Stimulated activated CD4-positive, alpha-beta T cell treated with anti-CD3 and anti-CD28 coated beads, Interleukin-1b, Interleukin-23, amount 100 ng/mL, for 1 hour (primary cell): Measurements from ENCODE around the gene CSNK1D.

Experiments
- DNase-seq, 2 donors: peaks; one replicate each; pipeline ENCODE4 v3.0.0-alpha.2; 2020; ENCODE audit warnings: low read depth in 2 of 2

The CSNK1D gene

DNA sequence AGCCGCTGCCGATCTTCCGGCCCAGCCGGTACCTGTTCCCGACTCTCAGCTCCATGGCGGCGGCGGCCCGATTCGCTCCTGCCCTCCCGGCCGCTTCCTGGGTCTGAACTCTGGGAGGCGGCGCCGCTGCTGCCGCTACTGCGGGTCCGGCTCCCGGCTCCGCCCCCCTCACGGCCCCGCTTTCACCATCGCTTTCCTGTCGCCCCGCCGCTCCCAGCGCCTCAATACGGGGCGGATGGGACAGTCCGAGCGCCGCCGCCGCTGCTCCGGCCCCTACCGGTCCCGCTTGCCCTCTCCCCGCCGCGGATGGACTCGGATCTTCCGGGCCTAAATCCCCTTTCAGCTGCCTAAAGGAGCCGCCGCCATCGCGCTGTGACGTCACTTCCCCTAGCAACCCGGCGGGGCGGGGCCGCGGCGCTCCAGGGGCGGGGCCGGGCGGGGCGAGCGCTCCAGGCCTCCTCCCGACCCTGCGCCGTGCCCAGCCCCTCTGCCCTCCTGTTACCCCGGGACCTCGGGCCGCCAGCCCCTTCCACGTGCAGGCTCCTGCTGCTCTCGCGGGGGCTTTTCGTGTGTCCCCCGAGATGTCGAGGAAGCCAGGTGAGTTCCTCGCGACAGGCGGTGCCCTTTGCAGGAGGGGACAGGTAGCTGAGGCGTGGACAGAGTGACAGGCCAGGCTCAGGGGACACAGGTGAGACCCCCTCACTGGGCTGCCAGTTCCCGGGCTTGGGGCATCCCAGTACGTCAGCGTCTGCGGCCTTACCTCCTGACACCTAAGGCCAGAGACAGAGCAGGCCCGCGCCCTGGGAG is at the start of gene CSNK1D:
Gene CSNK1D, minus strand, starts transcription at position 374 of the 807 bp plus-strand sequence. Its CDS starts 319 bp downstream, at position 55.
- DNase-seq = peak; percentile 85 to 91

DNA sequence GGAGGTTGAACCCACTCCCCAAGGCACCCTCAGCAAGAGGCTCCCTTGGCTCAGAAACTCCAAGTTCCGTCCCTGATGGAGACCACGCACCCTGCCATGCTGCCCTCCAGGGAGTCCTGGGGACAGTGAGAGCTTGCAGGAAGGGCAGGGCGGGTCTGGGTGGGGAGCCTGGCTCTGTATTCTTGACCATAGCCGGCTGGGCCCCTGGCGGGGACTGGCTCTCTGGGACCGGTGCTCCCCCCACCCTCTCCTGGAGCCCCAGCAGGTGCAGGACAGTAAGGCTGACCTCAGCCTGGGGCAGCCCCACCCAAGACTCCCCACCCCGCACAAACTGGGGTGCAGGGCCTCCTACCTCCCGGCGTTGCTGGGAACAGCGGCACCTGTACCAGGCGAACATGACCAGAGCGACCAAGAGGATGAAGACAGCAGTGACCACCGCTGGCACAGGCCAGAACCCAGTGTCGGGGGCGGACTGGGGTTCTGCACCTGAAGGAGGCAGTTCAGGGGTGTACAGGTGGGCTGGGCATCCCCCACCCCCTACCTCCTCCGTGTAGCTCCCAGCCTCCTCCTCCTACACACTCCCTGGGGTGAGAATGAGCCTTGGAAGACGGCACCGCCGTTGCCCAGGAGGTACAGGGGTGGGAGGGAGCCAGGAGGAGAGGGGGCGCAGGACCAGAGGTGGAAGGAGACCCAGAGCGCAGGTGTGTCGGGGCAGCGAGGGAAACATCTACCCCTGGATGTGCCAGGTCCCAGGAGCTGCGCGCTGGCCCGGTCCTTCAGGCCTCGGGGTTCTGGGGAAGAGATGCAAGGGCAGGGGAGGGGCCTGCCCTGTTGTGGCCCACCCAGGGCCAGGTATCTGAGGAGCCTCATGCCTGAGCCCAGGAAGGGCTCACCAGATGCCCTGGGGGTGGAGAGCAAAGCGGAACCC is 49.3 kb upstream of the CSNK1D start:
- no peak for DNase-seq

DNA sequence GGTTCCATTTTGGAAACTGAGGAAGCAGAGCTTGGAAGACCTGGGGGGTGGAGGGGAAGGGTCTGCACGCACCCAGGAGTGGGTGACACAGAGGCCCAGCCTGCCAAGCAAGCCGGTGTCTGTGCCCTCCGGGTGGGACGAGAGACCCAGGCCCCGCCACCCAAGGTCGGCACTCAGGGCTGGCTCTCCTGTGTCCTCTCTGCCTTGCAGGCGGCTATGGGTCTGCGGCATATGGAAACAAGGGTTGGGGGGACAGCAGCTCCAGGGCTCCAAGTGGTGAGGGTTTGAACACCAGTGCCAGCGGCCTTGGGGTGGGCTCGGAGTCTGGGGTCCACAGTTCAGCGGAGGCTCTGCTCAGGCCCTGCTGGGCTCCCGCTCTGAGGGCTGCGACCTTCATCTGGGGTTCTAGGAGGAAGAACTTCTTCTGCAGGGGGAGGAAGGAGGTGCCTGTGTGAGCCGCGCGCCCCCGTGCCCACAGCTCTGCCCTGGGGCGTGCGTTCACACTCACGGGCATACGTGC is 48.5 kb upstream of the CSNK1D start:
- no peak for DNase-seq

DNA sequence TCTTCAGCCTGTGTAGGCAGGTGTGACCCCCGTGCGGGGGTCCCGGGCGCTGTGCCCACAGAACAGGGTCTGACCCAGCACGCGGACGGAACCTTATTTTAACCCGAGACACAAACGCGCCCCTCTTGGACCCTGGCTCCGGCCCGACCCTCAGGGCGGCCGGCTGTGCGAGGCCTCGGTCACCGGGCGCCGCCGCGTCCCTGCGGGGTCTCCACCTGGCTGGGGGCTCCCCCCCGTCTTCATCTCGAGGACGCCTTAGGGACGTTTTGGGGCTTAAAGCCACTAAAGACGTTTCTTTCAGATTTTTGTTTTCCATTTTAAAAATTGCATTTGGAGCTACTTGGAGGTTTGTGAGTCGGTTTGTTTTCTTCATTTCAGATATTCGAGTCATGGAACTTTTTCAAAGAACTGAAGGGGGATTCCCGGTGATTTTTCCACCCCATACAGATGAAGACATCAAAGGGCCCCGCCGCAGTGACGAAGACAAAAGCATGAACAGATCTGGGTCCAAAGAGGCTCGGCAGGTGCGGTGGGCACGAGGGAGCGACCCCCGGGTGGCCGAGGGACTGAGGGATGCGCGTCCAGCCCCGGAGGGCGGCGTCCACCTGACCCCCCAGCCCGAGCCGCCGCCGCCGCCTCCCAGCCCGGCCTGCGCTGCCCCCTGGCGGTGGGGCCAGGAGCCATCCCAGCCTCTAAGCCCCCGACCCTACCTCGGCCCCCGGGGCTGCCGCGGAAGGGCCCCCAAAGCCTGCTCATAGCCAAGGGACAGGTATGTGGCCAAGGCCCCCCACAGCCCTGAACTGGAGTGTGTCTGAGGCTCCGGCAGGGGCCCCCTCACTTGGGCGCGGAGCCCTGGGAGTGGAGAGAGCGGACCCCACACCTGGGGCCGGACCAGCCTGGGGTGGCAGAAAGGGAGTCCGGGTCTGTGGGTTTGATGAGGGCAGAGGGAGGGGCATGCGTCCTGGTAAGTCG is 47.7 kb upstream of the CSNK1D start:
- peak; percentile 57 to 64 for DNase-seq

DNA sequence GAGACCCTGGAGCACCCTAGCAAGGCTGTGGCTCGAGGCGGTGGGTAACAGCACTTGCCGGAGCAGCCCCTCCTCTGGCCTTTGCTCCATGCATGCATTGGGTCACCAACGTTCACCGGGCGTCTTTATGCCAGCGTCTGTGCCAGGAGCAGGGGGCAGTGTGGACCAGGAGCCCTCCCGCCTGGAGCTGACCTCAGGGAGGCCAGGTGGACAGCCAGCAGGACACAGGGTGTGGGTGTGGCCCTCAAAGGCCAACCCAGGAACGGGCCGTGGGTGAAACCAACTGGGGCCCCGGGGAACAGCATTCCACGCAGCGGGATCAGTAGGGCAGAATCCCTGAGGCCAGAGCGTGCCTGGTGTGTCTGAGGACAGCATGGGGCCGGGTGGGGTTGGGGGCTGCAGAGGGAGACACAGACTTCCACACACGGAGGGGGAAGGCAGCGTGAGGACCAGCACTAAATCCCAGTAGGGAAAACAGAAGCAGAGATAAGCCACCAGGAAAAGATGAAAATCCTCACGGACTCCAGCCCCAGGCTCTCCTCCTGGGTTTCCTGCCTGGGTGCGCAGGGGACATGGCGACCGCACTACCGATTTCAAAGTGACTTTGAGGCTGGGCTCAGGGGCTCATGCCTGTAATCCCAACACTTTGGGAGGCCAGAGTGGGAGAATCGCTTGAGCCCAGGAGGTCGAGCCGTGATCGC is 46.8 kb upstream of the CSNK1D start:
- DNase-seq = no peak

DNA sequence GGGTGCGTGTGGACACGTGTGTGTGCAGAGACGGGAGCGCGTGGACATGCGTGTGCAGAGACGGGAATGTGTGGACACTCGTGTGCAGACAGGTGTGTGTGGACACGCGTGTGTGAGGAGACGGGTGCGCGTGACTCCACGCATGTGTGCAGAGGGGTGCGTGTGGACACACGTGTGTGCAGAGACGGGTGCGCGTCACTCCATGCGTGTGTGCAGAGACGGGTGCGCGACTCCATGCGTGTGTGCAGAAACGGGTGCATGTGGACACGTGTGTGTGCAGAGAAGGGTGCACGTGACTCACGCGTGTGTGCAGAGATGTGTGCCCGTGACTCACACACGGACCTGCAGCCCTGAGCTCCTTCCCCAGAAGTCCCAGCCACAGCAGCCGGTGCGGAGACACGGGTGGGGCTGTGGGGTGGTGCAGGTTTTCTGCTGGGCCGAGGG is 46.1 kb upstream of the CSNK1D start:
- no peak for DNase-seq

DNA sequence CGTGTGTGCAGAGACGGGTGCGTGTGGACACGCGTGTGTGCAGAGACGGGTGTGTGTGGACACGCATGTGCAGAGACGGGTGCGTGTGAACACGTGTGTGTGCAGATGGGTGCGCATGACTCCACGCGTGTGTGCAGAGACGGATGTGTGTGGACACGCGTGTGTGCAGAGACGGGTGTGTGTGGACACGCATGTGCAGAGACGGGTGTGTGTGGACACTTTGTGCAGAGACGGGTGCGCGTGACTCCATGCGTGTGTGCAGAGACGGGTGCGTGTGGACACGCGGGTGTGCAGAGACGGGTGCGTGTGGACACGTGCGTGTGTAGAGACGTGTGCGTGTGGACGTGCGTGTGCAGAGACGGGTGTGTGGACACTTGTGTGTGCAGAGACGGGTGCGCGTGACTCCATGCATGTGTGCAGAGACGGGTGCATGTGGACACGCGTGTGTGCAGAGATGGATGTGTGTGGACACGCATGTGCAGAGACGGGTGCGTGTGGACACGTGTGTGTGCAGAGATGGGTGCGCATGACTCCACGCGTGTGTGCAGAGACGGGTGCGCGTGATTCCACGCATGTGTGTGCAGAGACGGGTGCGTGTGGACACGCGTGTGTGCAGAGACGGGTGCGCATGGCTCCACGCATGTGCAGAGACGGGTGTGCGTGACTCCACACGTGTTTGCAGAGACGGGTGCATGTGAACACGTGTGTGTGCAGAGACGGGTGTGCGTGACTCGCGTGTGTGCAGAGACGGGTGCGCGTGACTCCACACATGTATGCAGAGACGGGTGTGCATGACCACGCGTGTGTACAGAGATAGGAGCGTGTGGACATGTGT is 45.5 kb upstream of the CSNK1D start:
- DNase-seq = no peak

DNA sequence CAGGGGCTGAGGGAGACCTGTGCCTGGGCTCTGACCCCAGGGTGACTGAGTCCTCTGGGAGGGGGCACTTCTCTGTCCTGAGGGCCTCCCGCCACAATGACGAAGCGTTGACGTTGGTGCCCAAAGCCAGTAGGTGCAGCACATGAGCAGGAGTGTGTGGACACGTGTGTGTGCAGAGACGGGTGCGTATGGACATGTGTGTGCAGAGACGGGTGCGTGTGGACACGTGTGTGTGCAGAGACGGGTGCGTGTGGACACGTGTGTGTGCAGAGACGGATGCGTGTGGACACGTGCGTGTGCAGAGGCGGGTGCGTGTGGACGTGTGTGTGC is 44.6 kb upstream of the CSNK1D start:
- DNase-seq = no peak

DNA sequence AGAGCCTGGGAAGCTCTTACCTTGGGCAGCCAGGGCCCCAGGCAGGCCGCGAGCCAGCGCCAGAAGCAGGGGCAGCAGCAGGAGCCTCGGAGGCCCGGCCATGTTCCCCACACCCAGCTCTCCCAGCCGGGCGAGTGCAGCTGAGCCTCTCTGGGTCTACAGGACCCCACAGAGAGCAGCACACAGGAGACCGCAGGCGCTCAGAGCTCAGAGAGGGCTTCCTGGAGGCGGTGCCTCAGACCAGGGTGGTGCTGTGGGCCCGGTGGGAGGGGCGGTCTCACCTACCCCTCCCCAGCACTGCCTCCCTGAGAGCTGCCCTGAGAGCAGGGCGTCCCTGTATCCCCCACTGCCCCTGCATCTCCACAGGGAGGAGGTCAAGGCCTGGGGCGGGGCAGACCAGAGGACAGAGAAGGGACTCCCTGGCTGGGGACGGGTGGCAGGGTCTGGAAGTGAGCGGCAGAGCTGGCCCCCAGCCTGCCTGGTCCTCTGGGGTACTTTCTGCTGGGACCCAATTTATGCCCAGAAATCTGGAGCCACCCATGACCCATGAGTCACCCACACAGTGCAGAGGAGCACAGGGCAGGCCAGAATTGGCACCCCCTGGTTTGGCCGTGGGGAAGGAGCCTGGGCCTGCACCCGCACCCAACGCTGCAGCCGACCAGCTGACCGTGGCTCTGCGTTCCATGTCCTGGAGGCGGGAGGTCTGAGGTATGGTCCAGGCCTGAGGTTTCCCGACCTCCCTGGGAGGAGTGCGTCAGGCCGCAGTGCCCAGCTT is 44.1 kb upstream of the CSNK1D start, which contains the start of gene CD7:
Gene CD7, minus strand, starts transcription at position 215 of the 775 bp plus-strand sequence. Its CDS starts 113 bp downstream, at position 102.
- peak in 1 of 2 donors; percentile 39 for DNase-seq

DNA sequence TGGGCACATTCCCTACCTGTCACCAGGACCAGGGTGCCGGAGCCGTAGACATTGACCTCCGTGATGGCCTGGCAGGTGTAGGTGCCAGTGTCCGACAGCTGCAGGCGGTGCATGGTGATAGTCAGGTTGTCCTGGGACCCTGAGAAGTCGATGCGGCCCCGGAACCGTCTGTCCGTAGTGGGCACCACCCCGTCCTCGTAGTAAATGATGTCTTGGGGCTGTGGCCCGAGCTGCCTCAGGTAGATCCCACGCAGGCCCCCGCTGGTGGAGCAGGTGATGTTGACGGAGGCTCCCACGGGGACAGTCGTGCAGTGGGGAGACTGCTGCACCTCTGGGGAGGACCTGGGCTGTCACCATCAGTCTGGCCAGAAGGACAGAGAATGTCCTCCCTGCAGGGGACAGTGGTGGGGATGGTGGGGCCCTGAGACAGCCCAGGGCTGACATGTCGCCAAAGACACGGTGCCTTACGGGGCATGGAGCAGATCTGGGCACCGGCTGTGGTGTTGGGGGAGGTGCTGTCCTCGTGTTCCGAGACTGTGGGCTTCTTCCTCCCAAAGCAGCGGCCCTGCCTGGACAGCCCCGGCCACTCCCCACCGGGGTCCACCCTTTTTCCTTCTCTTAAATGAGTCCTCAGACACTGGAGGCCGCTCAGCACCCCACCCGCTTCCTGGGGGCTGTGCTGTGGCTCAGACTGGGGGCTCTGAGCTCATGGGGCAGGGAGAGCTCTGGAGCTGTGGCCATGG is 43.3 kb upstream of the CSNK1D start:
- DNase-seq = no peak

DNA sequence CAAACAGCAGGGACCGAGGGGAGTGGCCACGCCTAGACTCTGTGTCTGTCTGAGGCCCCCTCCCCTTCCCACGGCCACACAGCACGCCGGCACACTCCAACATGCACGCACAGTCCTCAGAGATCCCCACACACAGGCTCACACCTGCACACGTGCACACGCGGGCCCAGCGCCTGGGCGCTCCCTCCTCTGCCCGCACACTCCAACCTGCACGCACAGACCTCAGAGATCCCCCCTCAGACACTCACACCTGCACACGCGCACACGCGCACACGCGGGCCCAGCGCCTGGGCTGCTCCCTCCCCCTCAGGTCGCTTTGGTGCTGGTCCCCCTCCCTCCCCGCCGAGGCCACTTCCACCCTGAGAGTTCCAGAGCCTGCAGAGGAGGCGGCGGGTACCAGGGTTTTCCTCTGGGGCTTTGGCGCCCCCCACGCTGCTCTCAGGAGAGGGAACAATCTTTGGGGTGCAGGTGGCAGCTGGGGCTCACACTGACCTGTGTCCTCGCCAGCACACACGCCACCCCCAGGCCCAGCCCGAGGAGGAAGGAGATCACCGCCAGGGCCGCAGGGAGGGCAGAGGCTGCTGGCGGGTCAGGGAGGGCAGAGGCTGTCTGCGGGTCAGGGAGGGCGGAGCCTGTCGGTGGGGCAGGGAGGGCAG is 42.3 kb upstream of the CSNK1D start:
- no peak for DNase-seq

DNA sequence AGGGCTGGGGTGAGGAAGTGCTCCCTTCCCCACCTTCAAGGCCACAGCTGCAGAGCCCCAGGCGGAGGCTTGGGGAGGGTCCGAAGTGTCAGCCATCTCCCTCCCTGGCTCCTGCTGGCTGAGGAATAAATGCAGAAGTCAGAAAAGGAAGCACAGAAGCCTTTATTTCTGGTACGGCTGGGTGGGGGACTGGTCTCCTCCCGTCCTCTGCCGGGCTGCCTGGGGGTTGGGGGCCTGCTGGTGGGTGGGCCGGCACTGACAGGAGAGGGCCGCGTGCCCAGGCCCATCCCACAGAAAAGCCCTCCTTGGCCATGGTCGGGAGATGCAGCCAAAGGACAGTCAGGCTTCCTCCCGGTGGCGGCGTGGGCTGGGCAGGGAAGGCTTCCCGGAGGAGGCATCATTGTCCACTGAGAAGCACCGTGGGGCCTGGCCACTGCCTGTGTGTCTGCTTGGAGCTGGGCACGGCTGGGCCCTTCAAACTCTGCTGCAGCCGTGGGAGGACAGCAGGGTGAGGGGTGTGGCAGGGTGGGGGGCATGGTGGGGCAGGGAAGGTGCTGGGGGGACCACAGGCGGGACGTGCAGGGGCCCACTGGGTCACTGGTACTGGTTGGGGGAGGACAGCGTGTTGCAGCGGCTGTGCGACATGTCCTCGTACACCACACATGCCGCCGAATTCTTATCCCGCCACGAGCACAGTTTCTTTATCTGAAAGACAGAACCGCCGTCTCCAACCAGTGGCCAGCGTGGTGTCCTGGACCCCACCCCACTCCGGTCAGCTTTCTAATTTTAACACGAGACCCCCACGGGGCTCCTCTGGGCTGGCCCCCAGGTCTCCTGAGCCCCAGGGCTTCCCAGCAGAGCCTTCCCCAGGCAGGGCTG is 41.5 kb upstream of the CSNK1D start:
- no peak for DNase-seq

DNA sequence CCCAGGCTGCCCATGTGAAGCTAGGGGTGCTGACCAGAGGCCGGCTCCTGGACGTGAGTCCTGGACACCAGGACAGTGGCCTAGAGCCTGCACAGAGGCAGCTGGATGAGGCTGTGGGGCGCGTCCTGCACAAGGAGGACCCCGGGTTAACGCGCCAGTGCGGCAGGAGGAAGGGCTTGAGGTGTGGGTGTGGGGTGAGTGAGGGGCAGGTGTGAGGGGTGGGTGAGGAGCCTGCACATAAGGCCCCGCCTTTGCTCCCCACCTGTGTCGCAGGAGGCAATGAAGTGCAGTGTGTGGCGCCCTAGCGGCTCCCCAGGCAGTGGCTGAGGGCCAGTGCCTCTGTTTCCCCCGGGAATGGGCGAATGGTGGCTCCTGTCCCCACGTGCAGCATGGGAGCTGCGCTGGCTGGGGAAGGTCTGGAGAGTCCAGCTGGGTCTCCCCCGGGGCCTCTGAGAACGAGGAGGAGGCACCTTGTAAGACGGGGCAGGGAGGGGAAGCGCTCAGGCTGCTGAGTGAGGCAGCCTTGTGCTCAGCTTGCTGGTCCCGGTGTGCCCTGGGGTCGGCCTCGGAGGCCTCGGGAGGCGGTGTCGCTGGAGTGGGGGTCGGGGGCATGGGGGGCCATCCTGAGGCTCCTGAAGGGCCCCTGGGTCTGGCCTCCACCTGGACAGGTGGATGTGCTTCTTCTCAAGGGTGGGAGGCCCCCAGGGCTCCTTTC is 40.7 kb upstream of the CSNK1D start:
- DNase-seq = no peak

DNA sequence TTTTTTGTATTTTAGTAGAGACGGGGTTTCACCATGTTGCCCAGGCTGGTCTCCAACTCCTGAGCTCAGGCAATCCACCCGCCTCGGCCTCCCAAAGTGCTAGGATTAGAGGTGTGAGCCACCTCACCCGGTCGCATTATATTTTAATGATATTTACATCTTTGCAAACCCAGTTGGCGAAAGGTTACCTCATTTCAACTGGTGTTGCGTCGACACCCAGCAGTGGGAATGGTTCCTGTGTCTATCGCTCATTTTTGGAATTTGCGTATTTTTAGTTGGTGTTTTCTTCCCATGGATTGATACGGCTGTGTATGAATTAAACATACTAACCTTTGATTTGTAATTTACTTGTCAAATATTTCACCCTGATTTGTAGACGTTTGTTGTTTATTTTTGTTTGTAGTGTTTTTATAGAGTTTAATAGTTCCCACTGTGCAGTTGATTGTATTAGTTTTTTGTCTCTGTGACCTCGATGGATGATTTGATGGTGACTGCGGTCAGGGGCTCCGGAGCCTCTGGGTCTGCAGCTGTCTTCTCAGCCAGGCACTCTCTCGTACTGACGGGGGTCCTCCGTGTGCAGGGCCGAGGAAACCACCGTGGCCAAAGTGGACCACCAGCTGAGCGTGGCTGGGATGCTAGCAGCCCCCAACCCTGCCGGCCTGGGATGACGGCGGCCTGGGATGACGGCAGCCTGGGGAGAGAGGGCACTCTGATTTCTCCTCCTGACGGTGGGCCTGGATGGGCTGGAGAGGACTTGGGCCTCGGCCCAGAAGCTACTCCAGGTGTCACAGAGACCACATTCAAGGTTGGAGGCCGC is 39.9 kb upstream of the CSNK1D start:
- no peak for DNase-seq

DNA sequence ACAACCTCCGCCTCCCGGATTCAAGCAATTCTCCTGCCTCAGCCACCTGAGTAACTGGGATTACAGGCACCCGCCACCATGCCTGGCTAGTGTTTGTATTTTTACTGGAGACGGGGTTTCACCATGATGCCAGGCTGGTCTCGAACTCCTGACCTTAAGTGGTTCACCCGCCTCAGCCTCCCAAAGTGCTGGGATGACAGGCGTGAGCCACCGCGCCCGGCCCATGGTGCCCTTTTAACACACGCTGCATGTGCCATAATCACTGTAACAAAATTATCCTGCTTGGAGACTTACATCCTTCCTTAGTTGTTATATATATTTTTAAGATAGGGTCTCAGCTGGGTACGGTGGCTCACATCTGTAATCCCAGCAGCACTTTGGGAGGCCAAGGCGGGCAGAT is 38.5 kb upstream of the CSNK1D start:
- no peak for DNase-seq
